ENCODE data around the gene THPO. TPM values are rescaled to one million over a fixed set of nuclear protein-coding genes. Genes with fewer than 3 reads are reported as not detected.

The THPO gene
- polyA plus RNA-seq, 3 donors: not detected

DNA sequence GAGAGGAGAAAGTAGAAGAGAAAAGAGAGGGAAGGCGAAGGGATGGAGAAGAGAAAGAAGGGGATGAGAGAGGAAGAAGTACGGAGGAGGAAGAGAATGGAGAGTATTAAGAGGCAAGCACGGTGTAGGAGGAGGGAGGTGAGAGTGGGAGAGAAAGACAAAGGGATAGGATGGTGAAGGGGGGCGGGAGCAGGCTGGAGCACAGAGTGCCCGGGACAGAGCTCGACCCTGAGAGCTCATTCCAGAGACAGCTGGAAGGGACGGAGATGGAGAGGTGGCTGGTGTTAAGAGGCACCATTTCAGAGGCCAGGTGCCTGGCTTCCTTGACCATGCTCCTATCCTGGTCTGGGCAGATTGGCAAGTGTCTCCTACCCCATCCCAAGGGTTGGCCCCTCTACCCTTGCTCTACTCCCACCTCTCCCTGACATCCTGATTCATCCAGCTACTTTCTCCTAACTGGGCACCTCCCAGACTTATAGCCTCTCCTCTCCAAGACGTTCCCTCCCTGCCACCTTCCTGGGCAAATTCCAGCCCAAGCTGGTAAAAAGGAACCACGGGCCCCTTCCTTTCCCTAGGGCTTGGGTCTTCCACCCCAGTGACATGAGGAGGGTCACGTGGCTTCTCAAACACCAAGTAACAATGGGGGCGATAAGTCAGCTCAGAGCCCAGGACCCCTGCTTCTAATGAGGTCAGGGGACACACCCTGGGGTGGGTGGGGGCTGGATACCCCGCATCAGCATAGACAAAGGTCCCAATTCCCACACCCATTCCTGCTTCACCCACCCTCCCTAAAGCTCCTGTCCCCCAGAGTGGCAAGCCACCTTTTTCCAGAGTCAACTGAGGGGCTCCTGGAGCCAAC, 17.7 kb downstream of the THPO start:
- peaks cover 6 to 8% of the 10 kb centered on the region in 2 donors for H3K36me3 Mint-ChIP-seq
- Histone ChIP-seq H3K4me2 (replicated peaks; ENCODE audit: extremely low read depth, low read length, poor library complexity, severe bottlenecking) (peak overlapping the region; percentile 96), H3K79me2 (ENCODE audit: insufficient read depth, low read length) (peaks cover 18% of the 10 kb centered on the region)

DNA sequence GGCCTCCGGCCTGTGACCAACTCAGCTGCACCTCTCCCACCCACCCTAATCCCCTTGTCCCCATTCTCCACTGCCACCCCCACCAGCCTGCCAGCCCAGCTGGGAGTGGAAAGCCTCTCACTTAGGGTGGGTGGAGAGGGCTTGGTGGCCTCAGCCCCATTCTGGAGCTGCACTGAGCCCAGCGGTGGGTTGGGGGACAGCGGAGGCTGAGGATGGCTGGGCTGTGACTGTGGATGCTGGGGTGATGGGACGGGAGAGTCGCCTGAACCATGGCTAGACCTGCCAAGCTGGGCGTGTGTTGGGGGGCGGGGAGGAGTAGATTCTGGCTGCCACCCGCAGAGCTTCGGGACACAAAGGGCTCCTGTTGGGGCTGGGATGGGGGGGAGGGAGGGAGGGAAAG, 18.4 kb downstream of the THPO start:
- H3K36me3 Mint-ChIP-seq: peaks cover 0 to 1% of the 10 kb centered on the region in 2 donors

More for the DNA sequence above, 17.7 kb downstream of the THPO start:
- DNase-seq: no peak
- Histone ChIP-seq H4K20me1 (ENCODE audit: insufficient read depth, low read length) (no peaks in the 10 kb centered on the region), H3K4me3 (replicated peaks in 1 of 3; ENCODE audit: low read depth in 2 of 3, low read length in 3 of 3) (peak overlapping the region in 1 of 3 experiments; percentile 91), H3K27ac (ENCODE audit: low read depth in 1 of 2, low read length in 2 of 2) (no peak overlapping the region), H3K27me3 (ENCODE audit: control insufficient read depth in 2 of 2, insufficient read depth in 2 of 2, low read length in 2 of 2) (peaks cover 0 to 12% of the 10 kb centered on the region in 2 donors), H2AFZ (ENCODE audit: insufficient read depth, low read depth, low read length, poor library complexity, severe bottlenecking) (peak overlapping the region; percentile 93), H3K9ac (ENCODE audit: insufficient read depth, low read length, poor library complexity, severe bottlenecking) (no peak overlapping the region), H3K36me3 (replicated peaks in 1 of 2; ENCODE audit: control insufficient read depth in 1 of 2, insufficient read depth in 2 of 2, low read length in 2 of 2) (peaks cover 3 to 7% of the 10 kb centered on the region in 2 donors), H3K9me3 (replicated peaks in 1 of 2; ENCODE audit: control insufficient read depth in 1 of 2, insufficient read depth in 1 of 2, low read length in 2 of 2) (no peaks in the 10 kb centered on the region), H3K4me1 (ENCODE audit: control insufficient read depth in 1 of 2, insufficient read depth in 2 of 2, low read length in 2 of 2) (peaks cover 21 to 37% of the 10 kb centered on the region in 2 donors)
- TF ChIP-seq, protein P1, sequence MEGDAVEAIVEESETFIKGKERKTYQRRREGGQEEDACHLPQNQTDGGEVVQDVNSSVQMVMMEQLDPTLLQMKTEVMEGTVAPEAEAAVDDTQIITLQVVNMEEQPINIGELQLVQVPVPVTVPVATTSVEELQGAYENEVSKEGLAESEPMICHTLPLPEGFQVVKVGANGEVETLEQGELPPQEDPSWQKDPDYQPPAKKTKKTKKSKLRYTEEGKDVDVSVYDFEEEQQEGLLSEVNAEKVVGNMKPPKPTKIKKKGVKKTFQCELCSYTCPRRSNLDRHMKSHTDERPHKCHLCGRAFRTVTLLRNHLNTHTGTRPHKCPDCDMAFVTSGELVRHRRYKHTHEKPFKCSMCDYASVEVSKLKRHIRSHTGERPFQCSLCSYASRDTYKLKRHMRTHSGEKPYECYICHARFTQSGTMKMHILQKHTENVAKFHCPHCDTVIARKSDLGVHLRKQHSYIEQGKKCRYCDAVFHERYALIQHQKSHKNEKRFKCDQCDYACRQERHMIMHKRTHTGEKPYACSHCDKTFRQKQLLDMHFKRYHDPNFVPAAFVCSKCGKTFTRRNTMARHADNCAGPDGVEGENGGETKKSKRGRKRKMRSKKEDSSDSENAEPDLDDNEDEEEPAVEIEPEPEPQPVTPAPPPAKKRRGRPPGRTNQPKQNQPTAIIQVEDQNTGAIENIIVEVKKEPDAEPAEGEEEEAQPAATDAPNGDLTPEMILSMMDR (IDR thresholded peaks at IDR 0.05): no peak
- intact Hi-C loops (cut with micrococcal nuclease): no loop called here
- Mint-ChIP-seq H3K27me3 (ENCODE audit: low read depth in 3 of 3) (peaks cover 14 to 15% (median 14%) of the 10 kb centered on the region in 3 donors), H3K4me1 (peaks cover 24% of the 10 kb centered on the region), H3K27ac (no peak overlapping the region), H3K9me3 (peaks cover 0 to 2% (median 0%) of the 10 kb centered on the region in 7 donors), H3K4me3 (peak overlapping the region; percentile 72 to 87)
- WGBS (ENCODE audit: insufficient coverage): 86% methylated on average over 9 of the region's 12 CpGs

More for the DNA sequence above, 18.4 kb downstream of the THPO start:
- Histone ChIP-seq H3K27me3 (ENCODE audit: control insufficient read depth in 2 of 2, insufficient read depth in 2 of 2, low read length in 2 of 2) (peaks cover 0 to 12% of the 10 kb centered on the region in 2 donors), H3K4me1 (ENCODE audit: control insufficient read depth in 1 of 2, insufficient read depth in 2 of 2, low read length in 2 of 2) (peaks cover 21 to 36% of the 10 kb centered on the region in 2 donors), H2AFZ (ENCODE audit: insufficient read depth, low read depth, low read length, poor library complexity, severe bottlenecking) (no peak overlapping the region), H3K4me2 (replicated peaks; ENCODE audit: extremely low read depth, low read length, poor library complexity, severe bottlenecking) (no peak overlapping the region), H3K36me3 (replicated peaks in 1 of 2; ENCODE audit: control insufficient read depth in 1 of 2, insufficient read depth in 2 of 2, low read length in 2 of 2) (peaks cover 0 to under 1% of the 10 kb centered on the region in 2 donors), H3K79me2 (ENCODE audit: insufficient read depth, low read length) (peaks cover 13% of the 10 kb centered on the region), H3K9ac (ENCODE audit: insufficient read depth, low read length, poor library complexity, severe bottlenecking) (no peak overlapping the region), H3K4me3 (replicated peaks in 1 of 3; ENCODE audit: low read depth in 2 of 3, low read length in 3 of 3) (no peak overlapping the region), H4K20me1 (ENCODE audit: insufficient read depth, low read length) (no peaks in the 10 kb centered on the region), H3K27ac (ENCODE audit: low read depth in 1 of 2, low read length in 2 of 2) (no peak overlapping the region), H3K9me3 (replicated peaks in 1 of 2; ENCODE audit: control insufficient read depth in 1 of 2, insufficient read depth in 1 of 2, low read length in 2 of 2) (no peaks in the 10 kb centered on the region)
- H3K27me3 Mint-ChIP-seq (ENCODE audit: low read depth in 3 of 3): peaks cover 14 to 15% (median 15%) of the 10 kb centered on the region in 3 donors
- TF ChIP-seq, protein P1 (IDR thresholded peaks at IDR 0.05): no peak
- no peak for DNase-seq
- H3K4me3 Mint-ChIP-seq: no peak overlapping the region
- intact Hi-C loops (cut with micrococcal nuclease): no loop called here
- peaks cover 0 to 2% (median 0%) of the 10 kb centered on the region in 7 donors for H3K9me3 Mint-ChIP-seq
- H3K4me1 Mint-ChIP-seq: peaks cover 22% of the 10 kb centered on the region
- no peak overlapping the region for H3K27ac Mint-ChIP-seq
- WGBS (ENCODE audit: insufficient coverage): 97% methylated on average over 5 of the region's 9 CpGs
